Choroid plexus epithelial cell (primary cell): ENCODE measurements around the gene FAH.

Experiments used
- DNase-seq: peaks from one replicate; pipeline ENCODE4 v3.0.0-alpha.2; 2010; ENCODE audit warnings: low read depth
- H3K4me3 ChIP-seq: 2 replicates; pipeline ENCODE4 v1.5.1; 2011; ENCODE audit warnings: low read depth, mild to moderate bottlenecking, control low read depth, low read length, moderate library complexity
- CTCF ChIP-seq: conservative IDR thresholded peaks from 2 replicates; pipeline ENCODE4 v1.5.1; 2011; ENCODE audit warnings: low read depth, mild to moderate bottlenecking, control low read depth, inconsistent platforms, low read length, moderate library complexity

Gene FAH

GRCh38 chr15:80208758-80209734 lies 56.2 kb downstream of the FAH start:
- H3K4me3 ChIP-seq: no peak overlapping the region
- no peak for TF ChIP-seq CTCF
- no peak for DNase-seq

- no peak for DNase-seq
- H3K4me3 ChIP-seq: no peak overlapping the region
- TF ChIP-seq CTCF: no peak
Measured at GRCh38 chr15:80210611-80211573, 58.1 kb downstream of the FAH start.

- DNase-seq: no peak
- no peak for TF ChIP-seq CTCF
- H3K4me3 ChIP-seq: no peak overlapping the region
Measured at GRCh38 chr15:80211976-80212375, 59.2 kb downstream of the FAH start.

GRCh38 chr15:80214910-80215309 lies 62.1 kb downstream of the FAH start:
- TF ChIP-seq CTCF: no peak
- peak; percentile 5 for DNase-seq
- H3K4me3 ChIP-seq: no peak overlapping the region

GRCh38 chr15:80216141-80216540 lies 63.3 kb downstream of the FAH start:
- H3K4me3 ChIP-seq: no peak overlapping the region
- no peak for DNase-seq
- no peak for TF ChIP-seq CTCF

- DNase-seq: no peak
- no peak overlapping the region for H3K4me3 ChIP-seq
- TF ChIP-seq CTCF: no peak
Measured at GRCh38 chr15:80216911-80217310, 64.1 kb downstream of the FAH start.
